CD14-positive monocyte (primary cell): Measurements from ENCODE around the gene IMPA2. TPM values are rescaled to one million over a fixed set of nuclear protein-coding genes. Genes with fewer than 3 reads are reported as not detected.

Experiments used
- DNase-seq, 3 donors: peaks; one replicate each; pipeline ENCODE4 v3.0.0-alpha.2; 2011 to 2022
- H2AFZ ChIP-seq: 2 replicates; pipeline ENCODE4 v1.6.0; 2012; ENCODE audit warnings: mild to moderate bottlenecking, low read depth, low read length, inconsistent platforms; ENCODE audit not compliant: insufficient read depth, poor library complexity, severe bottlenecking
- H3K27ac ChIP-seq, 2 donors: 1 replicate in 1 of 2; 2 replicates in 1 of 2; pipeline ENCODE4 v1.5.1; 2012 to 2013; ENCODE audit warnings: low read length in 2 of 2, control low read depth in 1 of 2, inconsistent platforms in 1 of 2, low read depth in 1 of 2, mild to moderate bottlenecking in 1 of 2
- H3K27me3 ChIP-seq, 2 donors: one replicate each; pipeline versions ENCODE4 v1.6.0 to v1.6.1; 2011 to 2013; ENCODE audit warnings: low read length in 2 of 2; ENCODE audit not compliant: control insufficient read depth in 2 of 2, insufficient read depth in 2 of 2
- H3K36me3 ChIP-seq, 2 donors: replicated peaks in 1 of 2; 1 replicate in 1 of 2; 2 replicates in 1 of 2; pipeline versions ENCODE4 v1.5.1 to v1.6.1; 2012 to 2013; ENCODE audit warnings: low read length in 2 of 2, control low read depth in 1 of 2, inconsistent platforms in 1 of 2, mild to moderate bottlenecking in 1 of 2; ENCODE audit not compliant: insufficient read depth in 2 of 2, control insufficient read depth in 1 of 2
- H3K4me1 ChIP-seq, 2 donors: 1 replicate in 1 of 2; 2 replicates in 1 of 2; pipeline versions ENCODE4 v1.5.1 to v1.6.1; 2012 to 2013; ENCODE audit warnings: low read length in 2 of 2, control low read depth in 1 of 2, inconsistent platforms in 1 of 2, mild to moderate bottlenecking in 1 of 2, moderate library complexity in 1 of 2; ENCODE audit not compliant: insufficient read depth in 2 of 2, control insufficient read depth in 1 of 2
- H3K4me2 ChIP-seq: replicated peaks from 2 replicates; pipeline ENCODE3; 2012; ENCODE audit warnings: low read length, moderate library complexity, mild to moderate bottlenecking; ENCODE audit not compliant: poor library complexity, severe bottlenecking; ENCODE audit errors: extremely low read depth
- H3K4me3 ChIP-seq, 3 experiments: fragments of 200-600 bp in 1 of 3; sonication (generic) in 1 of 3; replicated peaks in 1 of 3; 1 replicate in 2 of 3; 2 replicates in 1 of 3; pipeline ENCODE4 v1.5.1; 2011 to 2013; ENCODE audit warnings: low read length in 3 of 3, mild to moderate bottlenecking in 3 of 3, control low read depth in 2 of 3, low read depth in 2 of 3, inconsistent platforms in 1 of 3, moderate library complexity in 1 of 3
- H3K79me2 ChIP-seq: 2 replicates; pipeline ENCODE4 v1.6.0; 2012; ENCODE audit warnings: mild to moderate bottlenecking, control low read depth, inconsistent platforms, low read length, moderate library complexity; ENCODE audit not compliant: insufficient read depth
- H3K9ac ChIP-seq: 2 replicates; pipeline ENCODE4 v1.6.0; 2017; ENCODE audit warnings: low read length, mild to moderate bottlenecking; ENCODE audit not compliant: insufficient read depth, poor library complexity, severe bottlenecking
- H3K9me3 ChIP-seq, 2 donors: replicated peaks in 1 of 2; 1 replicate in 1 of 2; 2 replicates in 1 of 2; pipeline versions ENCODE4 v1.5.1 to v1.6.1; 2012 to 2013; ENCODE audit warnings: low read length in 2 of 2, control low read depth in 1 of 2; ENCODE audit not compliant: control insufficient read depth in 1 of 2, insufficient read depth in 1 of 2
- H4K20me1 ChIP-seq: 2 replicates; pipeline ENCODE4 v1.6.0; 2012; ENCODE audit warnings: mild to moderate bottlenecking, low read length, control low read depth, moderate library complexity; ENCODE audit not compliant: insufficient read depth
- H3K27ac Mint-ChIP-seq, 7 donors: one replicate each; pipeline ENCODE4 v1.8.0; 2020; ENCODE audit warnings: mild to moderate bottlenecking in 7 of 7, mixed read lengths in 7 of 7, moderate library complexity in 6 of 7, inconsistent platforms in 2 of 7
- H3K27me3 Mint-ChIP-seq, 3 donors: one replicate each; pipeline ENCODE4 v1.8.0; 2021 to 2022; ENCODE audit warnings: low read depth in 3 of 3, mild to moderate bottlenecking in 3 of 3, mixed read lengths in 3 of 3, moderate library complexity in 3 of 3, inconsistent platforms in 1 of 3
- H3K36me3 Mint-ChIP-seq, 2 donors: one replicate each; pipeline ENCODE4 v1.8.0; 2020; ENCODE audit warnings: mixed read lengths in 2 of 2, inconsistent platforms in 1 of 2, mild to moderate bottlenecking in 1 of 2
- H3K4me1 Mint-ChIP-seq: one replicate; pipeline ENCODE4 v1.8.0; 2020; ENCODE audit warnings: mild to moderate bottlenecking, mixed read lengths
- H3K4me3 Mint-ChIP-seq, 2 donors: one replicate each; pipeline ENCODE4 v1.8.0; 2020; ENCODE audit warnings: mild to moderate bottlenecking in 2 of 2, mixed read lengths in 2 of 2, moderate library complexity in 1 of 2
- H3K9me3 Mint-ChIP-seq, 7 donors: one replicate each; pipeline ENCODE4 v1.8.0; 2020 to 2022; ENCODE audit warnings: mixed read lengths in 7 of 7, mild to moderate bottlenecking in 6 of 7, moderate library complexity in 6 of 7, inconsistent platforms in 2 of 7
- WGBS: methylation state at CpG from one replicate; pipeline ENCODE4 v1.1.5; 2013; ENCODE audit warnings: missing lambda C conversion rate; ENCODE audit not compliant: insufficient coverage; 5-methylcytosine and 5-hydroxymethylcytosine counted together
- intact Hi-C, 2 donors: fragments of 100-400 bp; cut with micrococcal nuclease; formaldehyde crosslinking; loops; one replicate each; pipeline versions ENCODE4 v1.15.0 to v1.15.1; 2023
- polyA plus RNA-seq, 3 donors: library from polyadenylated mRNA; depleted of rRNA in 1 of 3; unstranded in 2 of 3; stranded (reverse) in 1 of 3; fragments of 300-500 nt in 2 of 3; fragments of >200 nt in 1 of 3; fragmentation: Illumina TruSeq in 2 of 3; gene quantifications; 1 replicate in 2 of 3; 2 replicates in 1 of 3; pipeline ENCODE4 v1.2.3, GENCODE V29; 2012 to 2021
- TF ChIP-seq, protein P1 (sequence below): fragments of 200-600 bp; IDR thresholded peaks from one replicate; pipeline ENCODE4 v1.8.0; 2022; ENCODE audit warnings: antibody characterized with exemption, mild to moderate bottlenecking

IMPA2 gene
- polyA plus RNA-seq, 3 donors = 97.4 to 186 (median 145) TPM

DNA sequence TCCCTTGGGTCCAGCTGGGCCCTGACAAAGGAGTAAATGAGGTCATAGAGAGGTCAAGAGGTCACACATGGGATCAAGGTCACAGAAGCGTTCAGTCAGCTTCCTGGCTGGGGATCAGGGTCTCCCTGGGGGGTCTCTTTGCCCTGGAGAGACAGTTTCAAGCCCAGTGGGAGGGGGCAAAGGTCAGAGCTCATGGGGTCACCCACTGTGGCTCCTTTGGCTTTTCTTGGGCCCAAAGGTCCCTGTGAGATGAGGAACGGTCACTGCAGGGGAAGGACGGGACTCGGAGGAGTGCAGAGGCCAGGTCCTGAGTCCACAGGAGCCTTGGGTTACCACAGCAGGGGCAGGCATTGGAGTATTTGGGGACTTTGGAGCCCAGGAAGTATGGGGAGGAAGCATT lies 81.7 kb downstream of the IMPA2 start:
- Histone ChIP-seq H4K20me1 (no peaks in the 10 kb centered on the region), H3K36me3 (no peaks in the 10 kb centered on the region), H3K79me2 (no peaks in the 10 kb centered on the region), H3K4me1 (no peaks in the 10 kb centered on the region), H3K9me3 (peaks cover 0 to 9% of the 10 kb centered on the region in 2 donors), H3K27me3 (no peaks in the 10 kb centered on the region), H3K27ac (no peak overlapping the region), H2AFZ (no peak overlapping the region), H3K4me3 (no peak overlapping the region), H3K4me2 (no peak overlapping the region), H3K9ac (no peak overlapping the region)
- Mint-ChIP-seq H3K4me3 (no peak overlapping the region), H3K36me3 (no peaks in the 10 kb centered on the region), H3K27ac (no peak overlapping the region), H3K9me3 (peaks cover 0 to 5% (median 3%) of the 10 kb centered on the region in 7 donors), H3K4me1 (no peaks in the 10 kb centered on the region), H3K27me3 (peaks cover 2 to 9% (median 3%) of the 10 kb centered on the region in 3 donors)
- TF ChIP-seq, protein P1, sequence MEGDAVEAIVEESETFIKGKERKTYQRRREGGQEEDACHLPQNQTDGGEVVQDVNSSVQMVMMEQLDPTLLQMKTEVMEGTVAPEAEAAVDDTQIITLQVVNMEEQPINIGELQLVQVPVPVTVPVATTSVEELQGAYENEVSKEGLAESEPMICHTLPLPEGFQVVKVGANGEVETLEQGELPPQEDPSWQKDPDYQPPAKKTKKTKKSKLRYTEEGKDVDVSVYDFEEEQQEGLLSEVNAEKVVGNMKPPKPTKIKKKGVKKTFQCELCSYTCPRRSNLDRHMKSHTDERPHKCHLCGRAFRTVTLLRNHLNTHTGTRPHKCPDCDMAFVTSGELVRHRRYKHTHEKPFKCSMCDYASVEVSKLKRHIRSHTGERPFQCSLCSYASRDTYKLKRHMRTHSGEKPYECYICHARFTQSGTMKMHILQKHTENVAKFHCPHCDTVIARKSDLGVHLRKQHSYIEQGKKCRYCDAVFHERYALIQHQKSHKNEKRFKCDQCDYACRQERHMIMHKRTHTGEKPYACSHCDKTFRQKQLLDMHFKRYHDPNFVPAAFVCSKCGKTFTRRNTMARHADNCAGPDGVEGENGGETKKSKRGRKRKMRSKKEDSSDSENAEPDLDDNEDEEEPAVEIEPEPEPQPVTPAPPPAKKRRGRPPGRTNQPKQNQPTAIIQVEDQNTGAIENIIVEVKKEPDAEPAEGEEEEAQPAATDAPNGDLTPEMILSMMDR = no peak
- 78% methylated on average over 4 of the region's 4 CpGs for WGBS
- no peak for DNase-seq
- intact Hi-C loops = no loop called here

DNA sequence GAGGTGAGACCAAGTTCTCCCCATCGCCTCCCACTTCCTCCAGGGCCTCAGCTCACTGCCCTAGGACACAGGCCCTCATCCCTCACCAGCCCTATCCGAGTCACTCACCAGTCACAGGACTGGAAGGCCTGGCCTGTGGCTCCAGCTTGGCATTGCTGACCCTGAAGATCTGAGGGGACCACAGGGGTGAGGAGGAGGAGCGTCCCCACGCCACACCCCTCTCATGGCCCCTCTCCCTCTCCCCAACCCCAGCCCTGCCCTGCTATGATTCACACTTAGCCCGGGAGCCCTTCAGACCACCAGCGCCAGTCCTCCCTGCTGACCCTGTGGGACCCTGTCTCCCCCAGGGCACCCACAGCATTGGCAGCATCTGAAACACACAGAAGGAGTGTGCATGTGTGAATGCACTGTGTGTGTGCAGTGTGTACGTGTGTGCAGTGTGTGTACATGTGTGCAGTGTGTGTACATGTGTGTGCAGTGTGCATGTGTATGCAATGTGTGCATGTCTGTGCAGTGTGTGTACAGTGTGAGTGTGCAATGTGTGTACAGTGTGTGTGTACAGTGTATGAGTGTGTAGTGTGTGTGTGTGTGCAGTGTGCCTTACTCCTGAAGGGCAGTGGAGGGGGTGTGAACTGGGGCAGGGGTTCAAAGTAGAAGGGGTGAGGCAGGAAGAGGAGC lies 82.9 kb downstream of the IMPA2 start:
- Mint-ChIP-seq H3K27me3 (peaks cover 2 to 9% (median 3%) of the 10 kb centered on the region in 3 donors), H3K4me1 (no peaks in the 10 kb centered on the region), H3K36me3 (no peaks in the 10 kb centered on the region), H3K4me3 (no peak overlapping the region), H3K9me3 (peaks cover 0 to 7% (median 3%) of the 10 kb centered on the region in 7 donors), H3K27ac (no peak overlapping the region)
- Histone ChIP-seq H3K36me3 (no peaks in the 10 kb centered on the region), H3K9me3 (peaks cover 0 to 10% of the 10 kb centered on the region in 2 donors), H3K27me3 (no peaks in the 10 kb centered on the region), H4K20me1 (no peaks in the 10 kb centered on the region), H3K4me2 (no peak overlapping the region), H3K27ac (no peak overlapping the region), H2AFZ (no peak overlapping the region), H3K9ac (no peak overlapping the region), H3K4me1 (no peaks in the 10 kb centered on the region), H3K4me3 (no peak overlapping the region), H3K79me2 (no peaks in the 10 kb centered on the region)
- 90% methylated on average over 4 of the region's 7 CpGs for WGBS
- DNase-seq = no peak
- TF ChIP-seq, protein P1 = no peak
- intact Hi-C loops = no loop called here
